Ovary (tissue), 3 donors: Measurements from ENCODE around the gene KLRC4.

Experiments
- EP300 ChIP-seq: sonication (generic); formaldehyde crosslinking; IDR thresholded peaks from one replicate; pipeline ENCODE4 v1.6.1; 2017; ENCODE audit warnings: antibody characterized with exemption
- POLR2A ChIP-seq: fragments of 450-650 bp; IDR thresholded peaks from one replicate; pipeline ENCODE4 v1.6.1; 2017; ENCODE audit warnings: antibody characterized with exemption, mild to moderate bottlenecking, moderate library complexity
- TF ChIP-seq, protein P1 (sequence below), 3 donors: fragments of 450-650 bp in 2 of 3; fragments of 200-600 bp in 1 of 3; IDR thresholded peaks; one replicate each; pipeline versions ENCODE4 v1.5.1 to v1.8.0; 2016 to 2022; ENCODE audit warnings: antibody characterized with exemption in 3 of 3, mild to moderate bottlenecking in 1 of 3
- donor health status: DM: no; HTN: no; CAD: no.

DNA sequence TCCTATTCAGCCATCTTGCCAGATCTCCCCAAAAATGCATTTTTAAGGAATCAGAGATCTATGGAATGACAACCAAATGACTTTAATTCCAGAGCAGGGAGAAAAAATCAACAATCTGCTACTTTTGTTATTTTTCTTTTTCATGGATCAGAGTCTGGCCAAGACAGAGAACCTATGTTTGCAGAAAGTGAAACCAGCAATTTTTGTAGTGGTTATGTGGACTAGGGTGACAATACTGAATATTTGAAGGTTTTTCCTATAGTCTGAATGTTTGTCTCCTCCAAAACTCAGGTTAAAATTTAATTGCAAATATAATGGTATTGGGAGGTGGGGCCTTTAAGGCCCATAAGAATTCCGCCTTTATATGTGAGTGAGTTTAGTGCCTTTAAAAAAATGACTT lies 50.6 kb downstream of the KLRC4 start:
- TF ChIP-seq, protein P1, sequence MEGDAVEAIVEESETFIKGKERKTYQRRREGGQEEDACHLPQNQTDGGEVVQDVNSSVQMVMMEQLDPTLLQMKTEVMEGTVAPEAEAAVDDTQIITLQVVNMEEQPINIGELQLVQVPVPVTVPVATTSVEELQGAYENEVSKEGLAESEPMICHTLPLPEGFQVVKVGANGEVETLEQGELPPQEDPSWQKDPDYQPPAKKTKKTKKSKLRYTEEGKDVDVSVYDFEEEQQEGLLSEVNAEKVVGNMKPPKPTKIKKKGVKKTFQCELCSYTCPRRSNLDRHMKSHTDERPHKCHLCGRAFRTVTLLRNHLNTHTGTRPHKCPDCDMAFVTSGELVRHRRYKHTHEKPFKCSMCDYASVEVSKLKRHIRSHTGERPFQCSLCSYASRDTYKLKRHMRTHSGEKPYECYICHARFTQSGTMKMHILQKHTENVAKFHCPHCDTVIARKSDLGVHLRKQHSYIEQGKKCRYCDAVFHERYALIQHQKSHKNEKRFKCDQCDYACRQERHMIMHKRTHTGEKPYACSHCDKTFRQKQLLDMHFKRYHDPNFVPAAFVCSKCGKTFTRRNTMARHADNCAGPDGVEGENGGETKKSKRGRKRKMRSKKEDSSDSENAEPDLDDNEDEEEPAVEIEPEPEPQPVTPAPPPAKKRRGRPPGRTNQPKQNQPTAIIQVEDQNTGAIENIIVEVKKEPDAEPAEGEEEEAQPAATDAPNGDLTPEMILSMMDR (IDR thresholded peaks at IDR 0.05), result no peak
- TF ChIP-seq POLR2A (no peak), EP300 (no peak)
